NK-92 (cell line): Measurements from ENCODE around the gene PCDH9.

Experiments
- DNase-seq: peaks from one replicate; lab custom pipeline; 2025; ENCODE audit not compliant: unreplicated experiment; lab: John Stamatoyannopoulos, UW

Gene PCDH9

DNA sequence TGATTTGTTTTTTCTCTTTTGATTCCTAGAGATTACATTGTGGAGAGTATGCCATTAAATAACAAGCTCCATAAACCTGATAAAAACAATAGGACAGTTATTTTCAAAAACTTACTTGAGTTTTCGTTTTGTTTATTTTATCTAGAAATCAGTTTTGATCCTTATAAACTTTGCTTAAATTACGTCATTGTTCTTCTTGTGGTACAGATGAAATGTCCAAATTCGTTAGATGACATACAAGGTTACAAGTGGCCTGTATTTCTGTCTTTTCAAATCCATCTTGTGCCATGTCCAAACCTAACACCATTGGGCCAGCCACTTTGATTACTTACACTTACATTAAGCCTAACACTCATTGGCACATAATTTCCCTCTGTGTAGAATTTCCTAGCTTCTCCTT lies 372.0 kb downstream of the PCDH9 start:
- DNase-seq, result no peak

GRCh38 chr13:66855131-66855530 lies 375.0 kb downstream of the PCDH9 start:
- no peak for DNase-seq

GRCh38 chr13:66853564-66853963 lies 376.6 kb downstream of the PCDH9 start:
- no peak for DNase-seq

DNA sequence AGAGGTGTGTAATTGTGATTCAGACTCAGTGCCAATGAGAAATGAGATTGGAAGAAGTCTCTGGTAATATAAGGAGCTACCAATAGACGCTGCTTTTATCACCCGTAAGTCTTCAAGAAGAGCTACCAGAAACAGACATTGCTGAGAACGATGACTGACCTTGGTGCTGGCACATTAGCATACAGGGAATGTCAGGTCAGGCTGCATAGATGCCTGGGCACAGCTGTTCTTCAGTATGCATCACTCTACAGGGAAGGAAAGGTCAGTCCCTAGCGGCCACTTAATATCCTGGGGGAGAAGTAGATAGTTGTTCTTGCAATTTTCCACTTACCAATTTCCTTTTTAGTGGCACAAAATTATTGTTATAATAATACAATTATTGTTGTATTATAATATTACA lies 380.4 kb downstream of the PCDH9 start:
- DNase-seq, result no peak

- DNase-seq, result no peak
Observed at GRCh38 chr13:66847541-66847940, 382.6 kb downstream of the PCDH9 start.

GRCh38 chr13:66845393-66845792 lies 384.7 kb downstream of the PCDH9 start:
- no peak for DNase-seq

- no peak for DNase-seq
Observed at GRCh38 chr13:66844933-66845332, 385.2 kb downstream of the PCDH9 start.

- DNase-seq, result no peak
Observed at GRCh38 chr13:66842766-66843165, 387.4 kb downstream of the PCDH9 start.

- DNase-seq, result no peak
Observed at GRCh38 chr13:66840621-66841020, 389.5 kb downstream of the PCDH9 start.

GRCh38 chr13:66837246-66837645 lies 392.9 kb downstream of the PCDH9 start:
- no peak for DNase-seq

DNA sequence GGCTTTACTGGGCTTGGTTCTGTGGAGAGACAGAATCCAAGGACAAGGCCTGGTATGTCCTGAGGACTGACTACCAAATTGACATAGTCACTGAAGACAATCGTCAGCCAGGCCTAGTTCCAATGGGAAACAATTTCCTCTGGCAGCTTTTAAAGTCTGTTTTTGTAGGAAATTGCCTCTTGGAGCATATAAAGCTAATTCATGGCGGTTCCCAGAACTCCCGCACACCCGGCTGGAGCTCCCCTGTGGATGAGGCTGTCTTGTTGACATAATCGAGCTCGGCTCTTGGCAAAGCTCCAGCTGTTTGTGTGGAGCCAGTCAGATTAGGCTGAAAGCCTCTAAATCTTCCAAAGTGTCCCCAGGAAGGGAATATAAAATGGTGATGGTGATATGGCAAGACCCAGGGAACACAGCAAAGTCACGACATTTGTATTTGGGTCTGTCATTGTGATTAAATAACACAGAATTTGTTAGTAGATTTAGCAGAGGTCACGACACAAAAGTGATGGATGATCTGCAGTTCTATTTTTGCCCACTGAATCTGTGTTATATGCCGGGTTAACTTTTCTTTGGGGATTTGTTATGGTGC lies 395.0 kb downstream of the PCDH9 start:
- no peak for DNase-seq

DNA sequence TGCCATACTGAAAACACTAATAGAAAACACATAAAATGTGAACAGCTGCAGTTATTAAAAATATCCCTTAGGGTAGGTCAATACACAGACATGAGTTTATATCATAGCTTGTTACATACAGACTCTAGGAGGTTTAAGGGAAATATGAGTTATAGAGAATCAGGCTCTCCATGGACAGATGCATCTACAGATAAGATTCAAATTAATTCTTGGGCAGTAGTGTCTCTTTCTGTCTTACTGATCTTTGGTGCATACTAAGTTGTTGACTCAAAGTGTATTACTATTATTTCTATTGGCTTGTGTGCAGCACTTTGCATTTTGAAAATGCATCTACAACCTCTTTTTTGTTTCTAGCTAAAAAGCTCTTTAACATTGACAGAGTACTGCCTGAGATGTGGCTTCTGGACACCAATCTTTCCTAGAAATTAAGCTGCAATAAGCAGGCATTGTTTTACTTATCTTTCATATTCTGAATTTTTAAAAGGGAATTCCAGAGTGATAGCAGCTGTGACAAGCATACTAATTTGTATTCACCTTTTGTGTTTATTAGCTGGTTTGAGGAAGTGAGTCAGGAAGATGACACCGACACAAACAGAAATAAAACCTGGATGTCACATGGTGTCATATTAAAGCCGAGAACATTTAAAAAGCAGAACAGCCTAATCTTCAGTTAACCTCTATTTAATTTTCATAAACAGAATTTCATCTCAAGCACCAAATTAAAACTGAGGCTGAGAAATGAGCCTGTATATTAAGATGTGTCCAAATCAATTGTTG lies 399.0 kb downstream of the PCDH9 start:
- DNase-seq, result no peak

DNA sequence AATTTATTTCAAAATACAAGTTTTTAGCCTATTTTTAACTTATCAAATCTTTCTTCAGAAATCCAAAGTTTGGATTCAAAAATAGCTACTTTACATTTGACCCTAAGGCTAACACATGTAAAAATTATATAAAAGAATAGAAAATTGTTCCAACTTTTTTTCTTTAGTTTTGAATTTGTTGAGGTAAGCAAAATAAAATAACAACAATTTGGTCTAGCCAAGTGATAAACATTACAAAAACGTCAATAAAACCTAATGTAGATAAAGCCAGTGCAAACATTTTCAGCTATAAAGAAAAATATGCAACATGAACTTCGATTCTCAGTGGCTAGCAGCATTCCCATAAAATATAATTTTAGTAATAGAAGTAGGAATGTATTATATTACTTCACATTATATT lies 400.3 kb downstream of the PCDH9 start:
- no peak for DNase-seq

- DNase-seq, result no peak
Observed at GRCh38 chr13:66826398-66826797, 403.7 kb downstream of the PCDH9 start.

DNA sequence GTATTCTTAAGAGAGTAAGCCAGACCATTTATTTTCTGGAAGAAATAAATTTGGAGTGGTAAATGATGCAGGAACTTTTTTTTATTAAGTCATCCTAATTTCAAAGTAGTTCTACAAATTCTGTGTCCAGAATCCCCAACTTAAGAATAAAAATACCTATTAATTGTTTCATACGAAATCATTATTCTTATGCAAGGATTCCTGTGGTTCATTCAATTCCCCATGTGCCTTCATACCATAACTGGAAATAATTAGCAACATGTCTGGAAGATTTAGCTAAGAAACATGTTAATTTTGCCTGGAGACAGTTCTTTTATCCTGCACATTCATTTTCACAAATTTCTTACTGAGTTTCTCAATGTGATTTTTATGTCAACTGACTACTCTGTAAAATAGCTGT lies 408.6 kb downstream of the PCDH9 start:
- no peak for DNase-seq

DNA sequence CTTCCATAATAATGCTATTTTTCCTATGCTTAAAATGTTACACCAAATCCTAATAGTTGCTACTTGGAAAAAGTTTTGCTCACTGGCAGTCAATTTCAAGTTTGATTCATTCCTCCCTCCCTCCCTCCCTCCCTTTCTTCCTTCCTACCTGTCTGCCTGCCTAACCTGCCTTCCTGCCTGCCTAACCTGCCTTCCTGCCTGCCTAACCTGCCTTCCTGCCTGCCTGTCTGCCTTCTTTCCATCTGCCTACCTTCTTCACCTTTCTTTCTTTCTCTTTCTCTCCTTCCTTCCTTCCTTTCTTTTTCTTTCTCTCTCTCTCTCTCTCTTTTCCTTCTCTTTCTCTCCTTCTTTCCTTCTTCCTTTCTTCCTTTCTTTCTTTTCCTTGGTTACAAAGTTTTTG lies 418.7 kb downstream of the PCDH9 start:
- no peak for DNase-seq

DNA sequence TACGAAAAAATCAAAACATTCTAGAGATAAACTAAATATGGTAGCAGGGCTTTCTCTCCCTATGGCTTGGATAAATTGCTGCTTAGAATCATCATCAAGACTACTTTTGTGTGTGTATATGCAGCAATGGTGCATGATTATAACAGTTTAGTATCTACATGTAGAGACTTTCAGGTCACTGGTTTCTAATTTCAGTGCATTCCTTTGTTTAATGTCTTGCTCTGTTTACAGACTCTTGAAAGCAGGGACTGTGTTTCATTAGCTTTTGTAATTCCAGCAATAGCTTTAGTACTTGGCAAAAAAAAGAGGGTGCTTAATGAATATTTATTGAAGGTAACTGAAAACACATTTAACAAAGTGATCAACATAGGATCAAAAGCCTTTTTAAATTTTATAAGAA lies 420.7 kb downstream of the PCDH9 start:
- DNase-seq, result no peak

DNA sequence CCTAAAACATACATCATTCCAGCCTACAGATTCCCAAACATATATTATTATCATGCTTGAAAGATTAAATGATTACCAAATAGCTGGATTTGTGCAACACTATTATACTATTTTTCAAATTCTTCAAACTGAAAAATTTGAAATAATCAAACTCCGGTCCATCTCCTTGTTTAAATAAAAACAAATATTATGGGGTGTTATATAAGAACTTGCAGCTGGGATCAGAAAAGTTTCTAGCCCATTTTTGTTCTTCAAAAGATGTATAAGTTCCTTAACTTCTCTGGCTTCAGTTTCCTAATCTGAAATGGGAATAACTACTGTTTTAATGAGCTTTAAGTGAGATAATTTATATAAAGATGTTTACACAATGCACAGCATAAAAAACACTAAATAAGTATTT lies 422.9 kb downstream of the PCDH9 start:
- no peak for DNase-seq

- no peak for DNase-seq
Observed at GRCh38 chr13:66805657-66806056, 424.5 kb downstream of the PCDH9 start.

DNA sequence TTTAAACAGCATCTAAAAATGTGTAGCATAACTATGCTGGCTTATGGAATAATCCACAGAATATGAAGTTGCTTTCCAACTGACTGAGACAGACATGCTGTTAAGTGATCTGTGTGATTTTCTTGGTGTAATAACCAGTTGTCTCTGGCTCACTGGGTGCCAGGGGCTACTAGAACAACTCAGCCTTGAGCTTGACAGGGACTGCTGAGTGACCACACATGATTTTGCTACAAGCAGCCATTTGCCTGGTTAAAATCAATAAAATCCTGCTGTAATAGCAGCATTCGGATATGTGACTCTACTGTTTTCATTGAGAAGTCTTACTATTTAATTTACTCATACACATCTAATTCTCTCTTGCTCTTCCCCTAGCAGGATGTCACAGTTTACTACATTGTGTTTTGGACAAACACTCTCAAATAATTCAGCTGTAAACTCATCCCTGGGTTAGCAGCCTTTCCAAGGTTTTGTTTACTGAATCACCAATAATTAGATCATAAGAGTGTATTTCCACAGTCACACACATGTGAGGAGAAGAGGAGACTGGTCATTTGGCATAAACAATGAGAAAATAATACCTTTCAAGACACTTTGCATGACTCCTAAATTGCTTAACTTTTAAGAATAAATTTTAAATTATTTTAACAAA lies 426.2 kb downstream of the PCDH9 start:
- DNase-seq, result no peak

DNA sequence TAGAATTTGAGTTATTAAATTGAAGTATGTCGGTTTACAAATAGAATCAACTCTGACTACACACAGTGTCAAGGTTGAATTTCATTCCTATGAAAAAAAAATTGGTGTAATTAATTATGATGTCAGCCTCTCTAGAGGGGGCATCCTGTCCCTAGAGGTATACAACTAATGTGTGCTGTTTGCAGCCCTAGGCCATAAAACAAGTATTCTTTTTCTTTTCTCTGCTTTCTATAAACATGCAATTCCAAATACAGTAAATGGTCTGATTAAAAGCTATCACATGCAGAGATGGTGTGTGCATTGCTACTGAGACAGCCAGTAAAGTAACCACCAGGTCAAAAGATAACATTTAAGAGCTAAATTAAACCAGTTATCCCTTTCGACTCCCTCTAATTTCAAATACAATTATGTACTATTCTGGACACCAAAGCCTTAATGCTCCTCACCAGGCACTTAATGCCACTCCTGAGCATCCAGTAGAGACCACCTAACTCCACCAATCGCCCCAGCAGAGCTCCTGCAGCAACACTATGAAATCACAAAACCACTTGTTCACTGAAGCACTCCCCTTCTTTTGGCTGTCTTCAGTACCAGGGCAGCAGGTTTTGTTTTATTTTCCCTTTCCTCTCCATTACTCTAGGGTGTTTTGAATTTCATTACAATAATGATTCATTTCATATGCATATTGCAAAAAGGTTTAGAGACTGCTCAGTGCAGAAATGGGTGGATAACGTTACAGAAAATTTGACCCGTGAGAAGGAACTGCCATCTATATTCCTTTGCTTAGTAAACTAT lies 426.9 kb downstream of the PCDH9 start:
- DNase-seq, result no peak

DNA sequence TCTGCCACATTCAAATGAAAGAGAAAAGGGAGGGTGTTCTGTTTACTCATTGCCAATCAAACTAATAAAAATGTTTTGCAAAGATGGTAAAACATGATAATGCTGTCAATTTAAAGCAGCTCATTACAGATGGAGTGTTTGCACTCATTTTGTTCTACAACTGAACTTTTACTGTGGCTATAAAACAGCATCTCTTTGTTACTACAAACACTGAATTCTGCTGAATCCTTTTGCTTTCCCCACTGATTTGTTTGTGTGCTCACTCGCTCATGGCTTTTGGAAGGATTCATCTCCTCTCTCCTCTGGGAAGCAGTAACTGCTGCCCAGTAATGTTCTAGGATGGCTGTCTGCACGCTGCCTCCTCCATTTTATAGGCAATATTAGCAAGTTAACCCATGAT lies 434.5 kb downstream of the PCDH9 start:
- DNase-seq, result no peak
